Colonic mucosa (tissue), 4 donors: ENCODE measurements around the gene GPRC5C. TPM values are rescaled to one million over a fixed set of nuclear protein-coding genes. Genes with fewer than 3 reads are reported as not detected.

Experiments
- DNase-seq: peaks from one replicate; pipeline ENCODE4 v3.0.0-alpha.2; 2020
- H3K27ac ChIP-seq: fragments of 200-600 bp; one replicate; pipeline ENCODE4 v1.8.0; 2021
- H3K27me3 ChIP-seq: fragments of 200-600 bp; one replicate; pipeline ENCODE4 v1.8.0; 2021
- H3K36me3 ChIP-seq: fragments of 200-600 bp; one replicate; pipeline ENCODE4 v1.8.0; 2021
- H3K4me1 ChIP-seq: fragments of 200-600 bp; one replicate; pipeline ENCODE4 v1.8.0; 2021; ENCODE audit warnings: mild to moderate bottlenecking
- H3K4me3 ChIP-seq: fragments of 200-600 bp; one replicate; pipeline ENCODE4 v1.8.0; 2021
- H3K9ac ChIP-seq, 2 donors: one replicate each; pipeline ENCODE4 v1.7.0; 2013; ENCODE audit warnings: control low read depth in 2 of 2, low read depth in 2 of 2, low read length in 2 of 2
- H3K9me3 ChIP-seq: fragments of 200-600 bp; one replicate; pipeline ENCODE4 v1.8.0; 2021
- intact Hi-C: fragments of 100-400 bp; cut with DNase I; formaldehyde crosslinking; loops from one replicate; pipeline ENCODE4 v1.14.1; 2022
- total RNA-seq, 2 donors: library from RNA; stranded (reverse); fragmentation: NEBNext Ultra II Directional in 1 of 2; extraction: Animal tissue kit (Norgen Biotek cat#: 25700) in 1 of 2; gene quantifications; one replicate each; pipeline ENCODE4 v1.2.1, GENCODE V29; 2021
- TF ChIP-seq, protein P1 (sequence below): fragments of 200-600 bp; IDR thresholded peaks from one replicate; pipeline ENCODE4 v1.8.0; 2022; ENCODE audit warnings: antibody characterized with exemption, mild to moderate bottlenecking
- donor health status: healthy.
- donor health status: DM: no; HTN: no; CAD: no.
- donor health status: DM: no; HTN: no; CAD: no.

Gene GPRC5C
- total RNA-seq, 2 donors from 2014 or later, result 139 to 193 TPM

- DNase-seq, result no peak
- Histone ChIP-seq H3K9ac (no peak overlapping the region), H3K36me3 (no peaks in the 10 kb centered on the region), H3K4me1 (no peaks in the 10 kb centered on the region), H3K27me3 (no peaks in the 10 kb centered on the region), H3K9me3 (no peaks in the 10 kb centered on the region), H3K4me3 (no peak overlapping the region), H3K27ac (no peak overlapping the region)
- TF ChIP-seq, protein P1, sequence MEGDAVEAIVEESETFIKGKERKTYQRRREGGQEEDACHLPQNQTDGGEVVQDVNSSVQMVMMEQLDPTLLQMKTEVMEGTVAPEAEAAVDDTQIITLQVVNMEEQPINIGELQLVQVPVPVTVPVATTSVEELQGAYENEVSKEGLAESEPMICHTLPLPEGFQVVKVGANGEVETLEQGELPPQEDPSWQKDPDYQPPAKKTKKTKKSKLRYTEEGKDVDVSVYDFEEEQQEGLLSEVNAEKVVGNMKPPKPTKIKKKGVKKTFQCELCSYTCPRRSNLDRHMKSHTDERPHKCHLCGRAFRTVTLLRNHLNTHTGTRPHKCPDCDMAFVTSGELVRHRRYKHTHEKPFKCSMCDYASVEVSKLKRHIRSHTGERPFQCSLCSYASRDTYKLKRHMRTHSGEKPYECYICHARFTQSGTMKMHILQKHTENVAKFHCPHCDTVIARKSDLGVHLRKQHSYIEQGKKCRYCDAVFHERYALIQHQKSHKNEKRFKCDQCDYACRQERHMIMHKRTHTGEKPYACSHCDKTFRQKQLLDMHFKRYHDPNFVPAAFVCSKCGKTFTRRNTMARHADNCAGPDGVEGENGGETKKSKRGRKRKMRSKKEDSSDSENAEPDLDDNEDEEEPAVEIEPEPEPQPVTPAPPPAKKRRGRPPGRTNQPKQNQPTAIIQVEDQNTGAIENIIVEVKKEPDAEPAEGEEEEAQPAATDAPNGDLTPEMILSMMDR, result no peak
- intact Hi-C loops, result no loop called here
Measured at GRCh38 chr17:74408815-74409214, 23.1 kb upstream of the GPRC5C start.

- no peak for DNase-seq
- intact Hi-C loops, result no loop called here
Measured at GRCh38 chr17:74410001-74410443, 21.9 kb upstream of the GPRC5C start.

GRCh38 chr17:74412581-74412980 lies 19.3 kb upstream of the GPRC5C start:
- H3K27me3 ChIP-seq, result no peaks in the 10 kb centered on the region
- no peaks in the 10 kb centered on the region for H3K36me3 ChIP-seq
- no peak for DNase-seq
- H3K9me3 ChIP-seq, result no peaks in the 10 kb centered on the region
- H3K4me3 ChIP-seq, result no peak overlapping the region
- no peak overlapping the region for H3K9ac ChIP-seq
- no peak overlapping the region for H3K27ac ChIP-seq
- TF ChIP-seq, protein P1, result no peak
- intact Hi-C loops, result no loop called here
- H3K4me1 ChIP-seq, result peaks cover 3% of the 10 kb centered on the region

More at GRCh38 chr17:74410001-74410443, 21.9 kb upstream of the GPRC5C start:
- Histone ChIP-seq H3K4me1 (no peaks in the 10 kb centered on the region), H3K4me3 (no peak overlapping the region), H3K9me3 (no peaks in the 10 kb centered on the region), H3K27me3 (no peaks in the 10 kb centered on the region), H3K9ac (no peak overlapping the region), H3K36me3 (no peaks in the 10 kb centered on the region), H3K27ac (peak overlapping the region; percentile 32)
- TF ChIP-seq, protein P1, result no peak

DNA sequence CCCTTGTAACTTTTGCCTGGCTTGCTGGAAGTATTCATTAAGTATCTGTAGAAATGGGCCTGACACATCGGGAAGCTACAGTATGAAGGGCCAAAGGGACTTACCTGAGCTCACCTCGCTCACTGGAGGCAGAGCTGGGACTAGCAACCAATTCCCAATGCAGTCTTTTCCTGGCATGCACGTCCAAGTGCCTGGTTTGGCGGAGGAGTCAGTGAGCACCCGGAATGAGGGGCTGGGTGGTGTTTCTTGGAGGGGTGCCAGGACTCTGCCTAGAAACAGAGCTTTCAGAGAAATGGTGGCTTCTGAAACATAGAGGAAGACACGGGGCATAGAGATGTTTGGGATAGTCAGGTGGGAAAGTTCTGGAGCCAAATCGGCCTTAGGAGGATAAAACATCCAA lies 18.4 kb upstream of the GPRC5C start:
- no peaks in the 10 kb centered on the region for H3K36me3 ChIP-seq
- DNase-seq, result no peak

DNA sequence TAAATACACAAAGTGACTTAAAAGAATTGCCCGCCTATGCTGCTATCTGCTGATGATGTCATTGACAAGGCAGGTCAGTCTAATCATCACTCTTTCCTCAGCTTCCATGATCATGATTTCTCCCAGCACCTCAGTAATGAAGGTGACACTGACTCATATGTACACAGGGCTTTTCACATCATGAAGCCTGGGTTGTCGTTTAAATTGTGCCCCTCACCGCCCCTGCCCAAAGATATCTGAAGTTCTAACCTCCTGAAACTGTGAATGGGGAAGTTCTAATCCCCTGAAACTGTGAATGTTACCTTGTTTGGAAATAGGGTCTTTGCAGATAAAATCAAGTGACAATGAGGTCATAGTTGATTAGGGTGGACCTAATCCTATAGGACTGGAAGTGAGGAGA lies 17.4 kb upstream of the GPRC5C start:
- no peaks in the 10 kb centered on the region for H3K27me3 ChIP-seq
- TF ChIP-seq, protein P1, result no peak
- DNase-seq, result no peak
- intact Hi-C loops, result no loop called here
- H3K9ac ChIP-seq, result no peak overlapping the region
- peaks cover 4% of the 10 kb centered on the region for H3K4me1 ChIP-seq
- H3K27ac ChIP-seq, result no peak overlapping the region
- H3K36me3 ChIP-seq, result no peaks in the 10 kb centered on the region
- no peak overlapping the region for H3K4me3 ChIP-seq
- no peaks in the 10 kb centered on the region for H3K9me3 ChIP-seq

More for the DNA sequence above, 18.4 kb upstream of the GPRC5C start:
- Histone ChIP-seq H3K4me1 (peaks cover 4% of the 10 kb centered on the region), H3K4me3 (no peak overlapping the region), H3K27ac (no peak overlapping the region), H3K9ac (no peak overlapping the region), H3K27me3 (no peaks in the 10 kb centered on the region), H3K9me3 (no peaks in the 10 kb centered on the region)
- intact Hi-C loops, result no loop called here
- TF ChIP-seq, protein P1, result no peak
